NCI-H345 (cell line): Measurements from ENCODE around the gene CFAP43.

Experiments
- DNase-seq: peaks from one replicate; lab custom pipeline; 2025; lab: John Stamatoyannopoulos, UW

The CFAP43 gene

GRCh38 chr10:104231784-104232612 lies at the start of gene CFAP43:
Gene CFAP43 (minus strand): TSS chr10:104232364. CDS start chr10:104232246, 118 bp downstream.
- DNase-seq: peak; percentile 96

- peak; percentile 74 for DNase-seq
Measured at GRCh38 chr10:104281694-104282093, 49.5 kb upstream of the CFAP43 start.

- DNase-seq: no peak
Measured at GRCh38 chr10:104279550-104280259, 47.5 kb upstream of the CFAP43 start.

- DNase-seq: peak; percentile 64
Measured at GRCh38 chr10:104277785-104278184, 45.6 kb upstream of the CFAP43 start.

GRCh38 chr10:104276192-104276591 lies 44.0 kb upstream of the CFAP43 start:
- DNase-seq: no peak

GRCh38 chr10:104274762-104275721 lies 42.9 kb upstream of the CFAP43 start:
- no peak for DNase-seq

GRCh38 chr10:104273899-104274575 lies 41.9 kb upstream of the CFAP43 start:
- DNase-seq: no peak

- no peak for DNase-seq
Measured at GRCh38 chr10:104273286-104273685, 41.1 kb upstream of the CFAP43 start.

GRCh38 chr10:104268713-104269645 lies 36.8 kb upstream of the CFAP43 start, which contains the start of gene GSTO2:
Gene GSTO2 (plus strand): TSS chr10:104269184. CDS start chr10:104274916, 5,732 bp downstream.
- DNase-seq: peak; percentile 96

GRCh38 chr10:104268405-104268712 lies 36.2 kb upstream of the CFAP43 start:
- DNase-seq: no peak

- DNase-seq: no peak
Measured at GRCh38 chr10:104267721-104268404, 35.7 kb upstream of the CFAP43 start.

GRCh38 chr10:104264783-104265182 lies 32.6 kb upstream of the CFAP43 start:
- DNase-seq: no peak

- DNase-seq: no peak
Measured at GRCh38 chr10:104262055-104262454, 29.9 kb upstream of the CFAP43 start.

- DNase-seq: no peak
Measured at GRCh38 chr10:104260775-104261115, 28.6 kb upstream of the CFAP43 start.

GRCh38 chr10:104259999-104260774 lies 28.0 kb upstream of the CFAP43 start:
- no peak for DNase-seq

GRCh38 chr10:104259456-104259855 lies 27.3 kb upstream of the CFAP43 start:
- no peak for DNase-seq

GRCh38 chr10:104258209-104258608 lies 26.0 kb upstream of the CFAP43 start:
- no peak for DNase-seq

GRCh38 chr10:104257235-104257634 lies 25.1 kb upstream of the CFAP43 start:
- DNase-seq: no peak

GRCh38 chr10:104256335-104256961 lies 24.3 kb upstream of the CFAP43 start:
- peak; percentile 1 for DNase-seq
